Smooth muscle cell (in vitro differentiated cells): ENCODE results near the gene NEK9. TPM values are rescaled to one million over a fixed set of nuclear protein-coding genes. Genes with fewer than 3 reads are reported as not detected.

Source experiments
- DNase-seq: peaks from one replicate; lab custom pipeline; 2025; ENCODE audit not compliant: unreplicated experiment; lab: John Stamatoyannopoulos, UW
- H2AFZ ChIP-seq: fragments of 200-600 bp; sonication (generic); 2 replicates; pipeline ENCODE4 v1.6.0; 2016; ENCODE audit warnings: antibody characterized with exemption, low read depth, mild to moderate bottlenecking
- H3F3A ChIP-seq: fragments of 200-600 bp; sonication (generic); 2 replicates; pipeline ENCODE4 v1.6.0; 2017; ENCODE audit warnings: antibody characterized with exemption, low read depth
- H3K27ac ChIP-seq: fragments of 200-600 bp; sonication (generic); 2 replicates; pipeline ENCODE4 v1.5.1; 2016; ENCODE audit warnings: low read depth, mild to moderate bottlenecking
- H3K27me3 ChIP-seq: fragments of 200-600 bp; sonication (generic); 2 replicates; pipeline ENCODE4 v1.6.1; 2016; ENCODE audit warnings: low read depth, mild to moderate bottlenecking
- H3K36me3 ChIP-seq: fragments of 200-600 bp; sonication (generic); 2 replicates; pipeline ENCODE4 v1.5.1; 2016; ENCODE audit warnings: low read depth
- H3K4me1 ChIP-seq: fragments of 200-600 bp; sonication (generic); 2 replicates; pipeline ENCODE4 v1.5.1; 2016; ENCODE audit warnings: low read depth
- H3K4me2 ChIP-seq: fragments of 200-600 bp; sonication (generic); 2 replicates; pipeline ENCODE4 v1.6.0; 2016; ENCODE audit warnings: mild to moderate bottlenecking
- H3K4me3 ChIP-seq: fragments of 200-600 bp; sonication (generic); 2 replicates; pipeline ENCODE4 v1.5.1; 2016; ENCODE audit warnings: mild to moderate bottlenecking
- H3K79me2 ChIP-seq: fragments of 200-600 bp; sonication (generic); 2 replicates; pipeline ENCODE4 v1.6.0; 2016; ENCODE audit warnings: low read depth, mild to moderate bottlenecking
- H3K9ac ChIP-seq: fragments of 200-600 bp; sonication (generic); 2 replicates; pipeline ENCODE4 v1.6.0; 2016; ENCODE audit warnings: low read depth
- H3K9me3 ChIP-seq: fragments of 200-600 bp; sonication (generic); replicated peaks from 2 replicates; pipeline ENCODE4 v1.5.1; 2016; ENCODE audit warnings: low read depth
- H4K20me1 ChIP-seq: fragments of 200-600 bp; sonication (generic); 2 replicates; pipeline ENCODE4 v1.6.0; 2016; ENCODE audit warnings: low read depth
- WGBS: methylation state at CpG from one replicate; pipeline ENCODE4 v1.1.7; 2016; ENCODE audit warnings: low lambda C conversion rate; 5-methylcytosine and 5-hydroxymethylcytosine counted together
- polyA plus RNA-seq: library from polyadenylated mRNA; unstranded; fragments of >200 nt; fragmentation: Nextera tagmentation; extraction: Ambion mirVana; gene quantifications from 2 replicates; pipeline ENCODE4 v1.2.1, GENCODE V29; 2016
- total RNA-seq: library from RNA; depleted of rRNA; stranded (reverse); fragments of >200 nt; gene quantifications from 2 replicates; pipeline ENCODE4 v1.2.3, GENCODE V29; 2014
- TF ChIP-seq, protein P1 (sequence below): fragments of 200-600 bp; sonication (generic); IDR thresholded peaks from 2 replicates; pipeline ENCODE4 v1.5.1; 2017; ENCODE audit warnings: borderline replicate concordance, mild to moderate bottlenecking, antibody characterized with exemption; ENCODE audit not compliant: insufficient read depth, poor library complexity, severe bottlenecking

NEK9 gene
- total and polyA plus RNA-seq, 2 experiments from 2014 or later: 12.4 to 17.8 TPM

DNA sequence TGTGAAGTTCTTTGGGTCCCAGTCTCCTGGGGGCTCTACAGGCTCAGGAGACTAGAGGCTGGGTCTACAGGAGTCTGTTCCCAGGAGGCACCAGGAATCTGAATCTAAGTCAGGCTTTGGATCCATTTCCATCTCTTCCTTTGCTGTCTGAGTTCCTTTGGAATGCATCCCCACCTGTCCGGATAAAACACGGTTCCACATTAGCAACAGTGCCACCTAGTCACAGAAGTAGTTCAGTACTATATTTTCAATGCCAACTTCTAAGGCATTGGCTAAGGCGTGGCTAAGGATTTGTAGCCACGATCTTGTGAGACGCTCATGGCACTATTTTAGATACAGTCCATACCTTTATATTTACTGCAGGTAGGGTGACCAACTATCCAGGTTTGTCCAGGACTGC, 42.3 kb downstream of the NEK9 start:
- Histone ChIP-seq H2AFZ (no peak overlapping the region), H3K27ac (no peak overlapping the region), H3K4me2 (no peak overlapping the region), H3K9me3 (no peaks in the 10 kb centered on the region), H3K4me1 (no peaks in the 10 kb centered on the region), H3K36me3 (peaks cover 6% of the 10 kb centered on the region), H3K79me2 (no peaks in the 10 kb centered on the region), H3K4me3 (no peak overlapping the region), H3F3A (no peaks in the 10 kb centered on the region), H3K9ac (no peak overlapping the region), H4K20me1 (no peaks in the 10 kb centered on the region), H3K27me3 (no peaks in the 10 kb centered on the region)
- 81% methylated on average over 5 of the region's 5 CpGs for WGBS
- DNase-seq: no peak
- TF ChIP-seq, protein P1, sequence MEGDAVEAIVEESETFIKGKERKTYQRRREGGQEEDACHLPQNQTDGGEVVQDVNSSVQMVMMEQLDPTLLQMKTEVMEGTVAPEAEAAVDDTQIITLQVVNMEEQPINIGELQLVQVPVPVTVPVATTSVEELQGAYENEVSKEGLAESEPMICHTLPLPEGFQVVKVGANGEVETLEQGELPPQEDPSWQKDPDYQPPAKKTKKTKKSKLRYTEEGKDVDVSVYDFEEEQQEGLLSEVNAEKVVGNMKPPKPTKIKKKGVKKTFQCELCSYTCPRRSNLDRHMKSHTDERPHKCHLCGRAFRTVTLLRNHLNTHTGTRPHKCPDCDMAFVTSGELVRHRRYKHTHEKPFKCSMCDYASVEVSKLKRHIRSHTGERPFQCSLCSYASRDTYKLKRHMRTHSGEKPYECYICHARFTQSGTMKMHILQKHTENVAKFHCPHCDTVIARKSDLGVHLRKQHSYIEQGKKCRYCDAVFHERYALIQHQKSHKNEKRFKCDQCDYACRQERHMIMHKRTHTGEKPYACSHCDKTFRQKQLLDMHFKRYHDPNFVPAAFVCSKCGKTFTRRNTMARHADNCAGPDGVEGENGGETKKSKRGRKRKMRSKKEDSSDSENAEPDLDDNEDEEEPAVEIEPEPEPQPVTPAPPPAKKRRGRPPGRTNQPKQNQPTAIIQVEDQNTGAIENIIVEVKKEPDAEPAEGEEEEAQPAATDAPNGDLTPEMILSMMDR: no peak

DNA sequence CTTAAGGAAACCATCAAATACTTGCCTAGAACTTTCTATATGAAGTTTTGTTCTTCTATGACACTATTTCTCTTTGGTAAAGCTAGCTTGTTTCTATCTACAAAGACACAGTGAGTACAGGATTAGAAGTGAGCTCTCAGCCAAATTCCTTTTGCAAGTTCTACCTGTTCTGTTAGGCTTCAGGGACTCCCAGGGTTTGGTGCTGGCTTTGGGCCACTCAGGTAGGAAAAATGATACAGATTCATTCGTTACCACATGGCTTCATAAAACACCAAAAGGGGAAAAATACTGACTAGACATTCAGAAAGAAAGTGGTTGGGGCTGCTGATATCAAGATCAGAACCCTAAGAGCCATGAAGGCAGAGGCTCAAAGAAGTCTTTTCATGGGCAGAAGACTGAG, 43.6 kb downstream of the NEK9 start:
- 93% methylated on average over 1 of the region's 1 CpG for WGBS
- no peaks in the 10 kb centered on the region for H3K27me3 ChIP-seq
- no peak overlapping the region for H3K9ac ChIP-seq
- H3K4me1 ChIP-seq: no peaks in the 10 kb centered on the region
- TF ChIP-seq, protein P1: no peak
- no peak overlapping the region for H3K27ac ChIP-seq
- peaks cover 3% of the 10 kb centered on the region for H3F3A ChIP-seq
- H3K4me3 ChIP-seq: no peak overlapping the region
- H2AFZ ChIP-seq: no peak overlapping the region
- no peaks in the 10 kb centered on the region for H3K9me3 ChIP-seq
- H3K36me3 ChIP-seq: peaks cover 6% of the 10 kb centered on the region
- H3K4me2 ChIP-seq: no peak overlapping the region
- no peaks in the 10 kb centered on the region for H4K20me1 ChIP-seq
- DNase-seq: no peak
- no peaks in the 10 kb centered on the region for H3K79me2 ChIP-seq

DNA sequence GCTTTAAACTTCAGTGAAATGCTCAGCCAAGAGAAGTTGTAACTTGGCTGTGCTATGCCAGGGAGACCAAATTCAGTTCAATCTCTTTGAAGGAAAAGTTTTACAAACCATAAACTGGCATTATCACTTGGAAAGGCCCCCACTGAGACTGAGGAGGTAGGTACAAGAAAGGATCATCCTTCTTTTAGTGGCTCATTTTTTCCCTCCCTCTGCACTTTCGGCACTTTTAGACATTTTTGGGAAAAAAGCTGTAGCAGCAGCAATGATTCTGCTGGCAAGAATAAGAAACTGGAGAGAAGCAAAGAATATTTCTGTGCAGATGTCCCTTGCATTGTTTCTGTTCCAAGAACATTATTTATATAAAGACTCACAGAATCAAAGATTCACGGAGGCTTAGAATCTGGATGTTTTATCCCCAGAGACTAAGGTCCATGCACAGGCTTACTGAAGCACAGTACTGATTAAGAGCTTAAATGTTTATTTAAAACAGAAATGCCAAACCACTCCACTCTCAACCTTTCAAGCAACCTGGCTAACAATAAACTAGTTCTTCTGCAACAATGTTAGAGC, 45.1 kb downstream of the NEK9 start:
- no peak overlapping the region for H3K4me3 ChIP-seq
- H3K9ac ChIP-seq: no peak overlapping the region
- no peaks in the 10 kb centered on the region for H3K36me3 ChIP-seq
- H3K79me2 ChIP-seq: no peaks in the 10 kb centered on the region
- no peak overlapping the region for H2AFZ ChIP-seq
- H3F3A ChIP-seq: peaks cover 14% of the 10 kb centered on the region
- TF ChIP-seq, protein P1: no peak
- WGBS: 80% methylated on average over 2 of the region's 2 CpGs
- no peaks in the 10 kb centered on the region for H3K4me1 ChIP-seq
- H3K9me3 ChIP-seq: no peaks in the 10 kb centered on the region
- no peaks in the 10 kb centered on the region for H3K27me3 ChIP-seq
- H4K20me1 ChIP-seq: no peaks in the 10 kb centered on the region
- no peak overlapping the region for H3K4me2 ChIP-seq
- no peak overlapping the region for H3K27ac ChIP-seq
- no peak for DNase-seq

DNA sequence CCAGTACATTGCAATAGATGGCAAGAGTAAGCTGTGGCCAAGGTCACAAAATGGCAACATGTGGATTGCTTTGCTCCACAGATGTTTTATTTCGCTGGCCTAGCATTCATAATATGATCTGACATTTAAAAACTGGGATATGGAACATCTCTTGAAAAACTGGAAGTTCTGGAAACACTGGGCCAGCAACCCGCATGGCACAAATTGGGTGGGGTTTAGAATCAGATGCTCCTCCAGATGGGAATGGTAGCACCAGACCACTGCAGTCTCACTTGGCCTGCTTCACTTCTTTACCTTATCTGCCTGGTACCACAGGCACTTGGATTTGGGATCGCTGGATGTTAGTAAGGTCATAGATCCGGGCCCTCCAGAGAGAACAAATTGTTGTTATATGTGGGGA, 47.3 kb downstream of the NEK9 start:
- Histone ChIP-seq H3K27ac (no peak overlapping the region), H3K4me3 (no peak overlapping the region), H3F3A (peaks cover 14% of the 10 kb centered on the region), H3K36me3 (no peaks in the 10 kb centered on the region), H3K9me3 (no peaks in the 10 kb centered on the region), H3K4me1 (no peaks in the 10 kb centered on the region), H3K27me3 (no peaks in the 10 kb centered on the region), H3K79me2 (no peaks in the 10 kb centered on the region), H3K9ac (no peak overlapping the region), H2AFZ (no peak overlapping the region), H3K4me2 (no peak overlapping the region), H4K20me1 (no peaks in the 10 kb centered on the region)
- TF ChIP-seq, protein P1: no peak
- WGBS: 74% methylated on average over 4 of the region's 4 CpGs
- no peak for DNase-seq
